GM21390 (cell line): Measurements from ENCODE around the gene CCR7.
A peak's percentile ranks its signal among the peaks of the same experiment; 100 is the strongest.
"Not testable (repeated sequence)": the region's sequence is repeated elsewhere in the genome, so short reads cannot be mapped to it uniquely, and the experiment has no call there.

Source experiments
- ATAC-seq: cut with Tn5 transposase; IDR thresholded peaks from one replicate; pipeline ENCODE4 v1.9.1; 2021; ENCODE audit not compliant: unreplicated experiment

The CCR7 gene

DNA sequence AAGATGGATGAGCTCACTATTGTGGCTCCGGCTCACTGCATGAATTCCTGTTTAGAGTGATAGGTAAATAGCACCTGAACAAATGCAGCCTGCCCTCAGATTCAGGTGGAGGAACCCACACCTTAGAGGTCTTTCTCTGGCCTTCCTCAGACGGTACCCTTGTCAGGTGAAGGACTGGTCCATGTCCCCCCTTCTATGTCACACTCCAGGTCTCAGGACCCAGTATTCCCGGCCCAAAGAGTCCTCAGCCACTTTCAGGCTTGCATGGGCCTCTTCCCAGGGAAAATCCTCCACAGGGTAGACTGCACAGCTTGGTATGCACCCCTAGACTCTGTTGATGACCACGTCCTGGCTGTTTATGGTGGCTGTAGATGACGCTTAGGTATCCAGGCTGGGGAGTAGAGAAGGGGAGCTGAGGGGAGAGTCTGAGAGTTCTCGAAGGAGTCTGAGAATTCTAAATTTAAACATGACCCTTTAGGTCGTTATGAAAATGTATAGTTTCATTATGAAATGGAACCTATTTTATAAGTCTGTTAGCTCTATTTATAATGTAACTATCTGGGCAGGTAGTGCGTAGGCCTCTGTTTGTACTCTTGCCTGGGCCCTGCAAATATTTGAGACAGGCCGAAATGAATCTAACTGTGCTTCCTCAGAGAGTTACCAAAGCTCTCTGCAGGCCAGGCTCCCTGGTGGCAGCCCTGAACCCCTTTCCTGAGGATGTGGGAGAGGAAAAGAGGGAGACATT lies 32.5 kb upstream of the CCR7 start:
- ATAC-seq, result no peak

DNA sequence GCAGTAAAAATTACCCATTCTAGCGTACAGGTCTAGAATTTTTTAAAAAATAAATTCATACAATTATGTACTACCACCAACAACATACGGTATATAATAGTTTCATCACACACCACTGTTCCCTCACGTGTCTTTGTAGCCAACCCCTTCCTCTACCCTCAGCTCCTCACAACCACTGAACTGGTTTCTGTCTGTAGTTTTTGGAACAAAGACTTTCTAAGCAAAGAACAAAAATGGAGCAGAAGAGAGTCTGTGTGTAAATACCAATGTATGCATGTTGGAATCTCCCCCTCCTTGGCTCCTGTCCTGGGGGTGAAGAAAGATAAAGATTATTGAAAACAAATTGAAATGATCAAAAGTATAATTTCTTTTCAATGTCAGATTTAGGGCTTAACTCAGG lies 31.9 kb upstream of the CCR7 start:
- no peak for ATAC-seq

DNA sequence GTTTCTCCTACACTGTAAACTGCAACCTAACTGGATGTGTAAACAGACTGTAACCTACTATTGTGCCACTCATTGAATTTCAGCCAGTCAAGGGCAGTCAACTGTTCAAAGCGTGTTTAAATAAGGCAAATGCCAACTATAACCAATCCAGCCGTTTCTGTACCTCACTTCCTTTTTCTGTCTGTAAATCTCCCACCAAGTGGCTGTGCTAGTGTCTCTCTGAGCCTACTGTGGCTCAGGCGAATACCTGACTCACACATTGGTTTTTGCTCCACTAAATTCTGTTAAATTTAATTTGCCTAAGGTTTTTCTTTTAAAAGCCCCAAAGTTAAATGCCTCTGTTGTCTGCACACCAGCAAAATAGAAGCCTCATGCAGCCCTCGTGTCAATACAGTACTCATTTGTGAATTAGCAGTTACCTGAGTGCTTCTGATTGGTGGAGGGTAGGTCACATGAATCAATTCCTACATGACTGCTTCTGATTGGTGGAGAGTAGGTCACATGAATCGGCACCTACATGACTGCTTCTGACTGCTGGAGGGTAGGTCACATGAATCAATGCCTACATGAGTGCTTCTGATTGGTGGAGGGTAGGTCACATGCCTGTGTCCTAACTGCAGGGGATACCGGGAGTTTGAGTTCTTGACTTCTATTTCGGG lies 31.1 kb upstream of the CCR7 start:
- ATAC-seq, result no peak

DNA sequence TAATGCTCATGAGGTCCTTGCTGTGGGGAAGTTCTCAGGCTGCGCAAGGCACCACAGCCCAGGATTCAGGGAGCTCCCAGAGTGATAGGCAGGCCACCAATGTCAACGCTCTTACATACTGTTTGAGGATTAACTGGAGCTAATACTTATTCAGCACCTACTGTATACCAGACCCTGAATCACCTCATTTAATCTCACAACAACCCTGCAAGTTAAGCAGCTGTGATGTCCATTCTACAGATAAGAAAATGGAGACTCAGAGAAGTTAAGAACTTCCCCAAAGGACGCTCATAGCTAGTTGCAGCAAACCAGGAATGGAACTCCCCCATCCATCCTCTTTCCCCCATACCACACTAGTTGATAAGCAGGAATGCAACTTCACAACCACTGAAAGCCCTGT lies 25.5 kb upstream of the CCR7 start:
- ATAC-seq, result no peak

DNA sequence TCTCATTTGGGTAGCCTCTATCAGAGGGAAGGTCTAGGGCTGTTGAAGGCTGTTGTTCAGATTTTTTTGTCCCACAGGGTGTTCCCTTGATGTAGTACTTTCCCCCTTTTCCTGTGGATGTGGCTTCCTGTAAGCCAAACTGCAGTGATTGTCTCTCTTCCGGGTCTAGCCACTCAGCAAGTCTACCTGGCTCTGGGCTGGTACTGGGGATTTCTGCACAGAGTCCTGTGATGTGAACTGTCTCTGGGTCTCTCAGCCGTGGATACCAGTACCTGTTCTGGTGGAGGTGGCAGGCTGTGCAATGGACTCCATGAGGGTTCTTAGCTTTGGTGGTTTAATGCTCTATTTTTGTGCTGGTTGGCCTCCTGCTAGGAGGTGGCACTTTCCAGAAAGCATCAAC lies 23.3 kb upstream of the CCR7 start:
- ATAC-seq, result no peak

DNA sequence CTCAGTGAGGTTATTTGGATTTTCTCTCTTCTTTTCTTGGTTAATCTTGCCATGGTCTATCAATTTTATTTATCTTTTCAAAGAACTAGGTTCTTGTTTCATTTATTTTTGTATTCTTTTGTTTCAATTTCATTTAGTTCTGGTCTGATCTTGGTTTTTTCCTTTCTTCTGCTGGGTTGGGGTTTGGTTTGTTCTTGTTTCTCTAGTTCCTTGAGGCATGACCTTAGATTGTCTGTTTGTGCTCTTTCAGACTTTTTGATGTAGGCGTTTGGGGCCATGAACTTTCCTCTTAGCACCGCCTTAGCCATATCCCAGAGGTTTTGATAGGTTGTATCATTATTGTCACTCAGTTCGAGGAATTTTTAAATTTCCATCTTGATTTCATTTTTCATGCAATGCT lies 21.0 kb upstream of the CCR7 start:
- not testable (repeated sequence) for ATAC-seq

DNA sequence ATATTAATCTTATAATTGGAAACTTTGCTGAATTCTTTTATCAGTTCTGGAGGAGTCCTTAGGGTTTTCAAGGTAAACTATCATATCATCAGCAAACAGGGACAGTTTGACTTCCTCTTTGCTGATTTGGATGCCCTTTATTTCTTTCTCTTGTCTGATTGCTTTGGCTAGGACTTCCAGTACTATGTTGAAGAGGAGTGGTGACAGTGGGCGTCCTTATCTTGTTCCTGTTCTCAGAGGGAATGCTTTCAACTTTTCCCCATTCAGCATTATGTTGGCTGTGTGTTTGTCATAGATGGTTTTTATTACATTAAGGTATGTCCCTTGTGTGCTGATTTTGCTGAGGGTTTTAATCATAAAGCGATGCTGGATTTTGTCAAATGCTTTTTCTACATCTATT lies 19.7 kb upstream of the CCR7 start:
- ATAC-seq, result not testable (repeated sequence)

DNA sequence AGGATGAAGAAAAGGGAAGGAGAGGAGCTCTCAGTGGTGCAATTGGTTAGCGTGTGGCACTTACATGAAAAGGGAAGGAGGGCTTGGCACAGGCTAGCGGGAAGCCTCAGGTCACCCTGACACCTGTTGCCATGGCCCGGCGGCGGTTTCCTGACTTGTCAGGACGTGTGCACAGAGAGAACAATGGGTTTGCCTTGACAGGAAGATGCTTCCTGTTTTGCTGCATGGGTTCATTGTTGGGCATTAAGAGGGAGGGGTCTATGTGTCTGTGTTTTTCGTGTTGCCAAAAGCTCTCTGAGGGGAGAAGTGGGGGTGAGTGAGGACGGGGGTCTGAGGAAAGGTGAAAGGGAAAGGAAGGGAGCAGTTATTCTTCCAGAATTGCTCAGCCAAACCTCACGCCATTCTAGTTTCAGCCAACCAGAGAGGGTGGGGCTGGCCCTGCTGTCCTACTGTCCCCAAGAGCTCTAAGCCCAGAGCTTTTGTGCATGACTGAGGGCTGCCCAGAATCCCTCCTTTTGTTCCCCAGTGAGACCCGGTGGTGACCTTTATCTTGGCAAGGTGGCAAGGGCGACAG lies 17.1 kb upstream of the CCR7 start:
- peak; percentile 83 for ATAC-seq

DNA sequence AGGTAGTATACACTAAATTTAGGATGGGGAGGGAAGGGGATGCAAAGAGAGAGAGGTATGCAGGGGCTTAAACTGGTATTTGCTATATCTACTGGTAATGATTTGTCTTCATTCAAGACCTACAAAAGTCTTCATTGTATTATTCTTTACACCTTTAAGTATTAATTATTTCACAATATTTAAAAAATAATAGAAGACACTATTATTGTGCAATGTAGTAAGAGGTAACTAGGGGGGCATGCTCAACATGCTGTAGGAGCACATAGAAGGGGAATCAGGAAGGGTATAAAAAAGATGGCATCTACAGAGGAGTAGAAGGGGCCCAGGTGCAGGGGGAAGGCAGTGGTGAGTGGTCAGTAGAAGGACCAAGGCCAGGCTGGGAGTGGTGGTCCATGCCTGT lies 14.9 kb upstream of the CCR7 start:
- ATAC-seq, result no peak

DNA sequence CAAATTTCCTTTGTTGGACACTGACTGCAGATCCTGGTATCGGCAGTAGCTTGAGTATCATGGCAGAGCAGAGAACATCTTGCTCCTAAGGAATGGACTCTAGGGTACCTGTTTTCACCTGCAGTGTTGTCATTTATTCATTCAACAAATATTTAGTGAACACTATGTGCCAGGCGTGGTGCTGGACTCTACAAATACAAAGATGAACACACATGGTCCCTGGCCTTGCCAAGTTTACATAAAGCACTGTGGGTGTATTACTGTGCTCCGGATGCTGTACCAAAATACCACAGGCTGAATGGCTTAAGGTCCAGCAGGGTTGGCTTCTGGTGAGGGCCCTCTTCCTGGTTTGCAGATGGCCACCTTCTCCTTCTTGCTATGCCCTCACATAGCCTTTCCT lies 14.2 kb upstream of the CCR7 start:
- ATAC-seq, result no peak

DNA sequence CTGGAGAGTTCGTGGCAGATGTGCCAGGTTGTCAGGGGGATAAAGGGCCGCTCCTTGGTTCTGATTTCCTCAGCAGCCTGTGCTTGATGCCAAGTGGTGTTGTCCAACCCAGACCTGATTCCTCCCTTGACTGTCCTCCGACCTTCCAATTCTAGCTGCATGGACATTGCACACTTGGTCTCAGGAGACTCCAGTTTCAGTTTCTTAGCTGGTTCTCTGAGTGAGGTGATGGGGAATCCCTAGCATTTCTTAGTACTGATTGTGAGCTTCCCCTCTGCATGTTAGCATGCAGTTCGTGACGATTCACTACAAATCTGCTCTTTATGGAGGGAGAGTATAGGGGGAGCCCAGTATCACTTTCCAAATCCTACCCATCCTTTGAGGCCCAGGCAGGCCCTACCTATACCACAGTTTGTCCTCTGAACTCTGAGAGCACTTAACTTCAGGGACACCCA lies 12.4 kb upstream of the CCR7 start:
- ATAC-seq, result peak; percentile 56

DNA sequence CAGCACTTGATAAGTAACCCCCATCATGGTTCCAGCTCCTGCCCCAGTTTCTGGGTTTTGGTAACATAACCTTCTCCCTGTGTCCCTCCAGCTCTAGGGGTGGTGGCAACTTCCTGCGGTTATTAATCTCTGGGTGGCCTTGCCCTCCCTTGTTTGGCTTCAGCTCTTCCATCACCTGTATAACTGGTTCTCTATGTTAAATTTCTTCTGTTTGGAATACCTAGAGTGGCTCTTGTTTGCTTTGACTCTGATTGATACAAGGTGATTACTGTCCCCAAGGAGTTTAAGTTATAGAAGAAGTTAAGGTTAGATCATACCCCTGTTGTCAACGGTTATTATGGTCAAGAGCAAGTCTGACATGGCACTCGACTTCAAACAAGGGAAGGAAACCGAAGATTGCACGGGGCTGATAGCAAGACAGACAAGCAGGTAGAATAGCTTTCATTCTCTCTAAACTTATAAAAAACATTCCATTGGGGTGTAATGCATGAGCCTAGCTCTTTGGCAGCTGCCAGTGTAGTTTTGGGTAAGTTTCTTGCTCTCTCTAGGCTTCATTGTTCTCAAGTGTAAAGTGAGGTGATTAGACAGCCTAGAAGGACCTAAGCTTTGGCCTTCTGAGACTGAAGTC lies 11.0 kb upstream of the CCR7 start:
- ATAC-seq, result no peak

DNA sequence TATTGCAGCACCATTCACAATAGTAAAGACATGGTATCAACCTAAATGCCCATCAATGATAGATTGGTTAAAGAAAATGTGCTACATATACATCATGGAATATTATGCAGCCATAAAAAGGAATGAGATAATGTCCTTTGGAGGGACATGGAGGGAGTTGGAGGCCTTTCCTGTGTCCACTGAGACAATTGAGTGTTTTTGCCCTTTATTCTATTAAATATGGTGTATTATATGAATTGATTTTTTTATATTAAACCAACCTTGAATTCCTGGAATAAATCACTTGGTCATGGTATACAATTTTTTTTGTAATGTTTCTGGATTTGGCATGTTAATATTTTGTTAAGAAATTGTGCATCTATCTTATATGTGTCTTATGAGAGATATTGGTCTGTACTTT lies 9.0 kb upstream of the CCR7 start:
- no peak for ATAC-seq

DNA sequence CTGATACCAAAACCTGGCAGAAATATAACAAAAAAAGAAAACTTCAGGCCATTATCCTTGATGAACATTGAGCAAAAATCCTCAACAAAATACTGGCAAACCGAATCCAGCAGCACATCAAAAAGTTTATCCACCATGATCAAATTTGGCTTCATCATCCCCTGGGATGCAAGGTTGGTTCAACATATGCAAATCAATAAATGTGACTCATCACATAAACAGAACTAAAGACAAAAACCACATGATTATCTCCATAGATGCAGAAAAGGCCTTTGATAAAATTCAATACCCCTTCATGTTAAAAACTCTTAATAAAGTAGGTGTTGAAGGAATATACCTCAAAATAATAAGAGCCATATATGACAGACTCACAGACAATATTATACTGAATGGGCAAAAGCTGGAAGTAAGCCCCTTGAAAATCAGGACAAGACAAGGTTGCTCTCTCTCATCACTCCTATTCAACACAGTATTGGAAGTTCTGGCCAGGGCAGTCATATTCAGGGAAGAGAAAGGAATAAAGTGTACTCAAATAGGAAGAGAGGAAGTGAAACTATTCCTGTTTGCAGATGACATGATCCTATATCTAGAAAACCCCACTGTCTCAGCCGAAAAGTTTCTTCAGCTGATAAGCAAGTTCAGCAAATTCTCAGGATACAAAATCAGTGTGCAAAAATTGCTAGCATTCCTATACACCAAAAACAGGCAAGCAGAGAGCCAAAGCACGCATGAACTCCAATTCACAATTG lies 7.1 kb upstream of the CCR7 start:
- ATAC-seq, result not testable (repeated sequence)

DNA sequence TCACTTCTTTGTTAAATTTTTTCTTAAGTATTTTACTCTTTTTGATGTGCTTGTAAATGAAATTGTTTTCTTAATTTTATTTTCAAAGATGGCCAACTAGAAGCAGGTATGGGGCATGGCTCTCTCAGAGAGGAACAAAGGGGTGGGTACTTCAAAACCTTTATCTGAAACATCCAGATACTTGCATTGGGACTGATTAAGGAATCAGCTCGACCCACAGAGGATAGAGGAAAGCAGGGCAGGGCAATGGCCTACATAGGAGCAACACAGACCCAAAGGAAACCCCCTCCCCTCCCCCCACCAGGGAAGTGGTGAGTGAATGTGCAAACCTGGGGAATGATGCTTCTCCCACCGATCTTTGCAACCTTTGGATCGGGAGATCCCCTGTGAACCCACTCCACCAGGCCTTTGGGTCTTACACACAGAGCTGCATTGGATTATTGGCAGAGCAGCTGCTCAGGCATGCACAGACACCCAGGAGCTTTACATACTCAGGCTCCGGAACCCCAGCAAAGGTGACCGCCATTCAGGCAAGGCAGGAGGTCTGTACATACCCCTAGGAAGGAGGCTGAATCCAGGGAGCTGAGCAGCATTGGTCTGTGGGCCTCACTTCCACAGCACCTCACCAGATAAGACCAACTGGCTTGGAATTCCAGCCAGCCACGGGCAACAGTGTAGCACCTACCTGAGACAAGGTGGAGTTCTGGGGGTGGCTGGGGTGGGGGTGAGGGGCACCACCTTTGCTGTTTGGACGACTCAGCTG lies 3.0 kb upstream of the CCR7 start:
- ATAC-seq, result no peak

DNA sequence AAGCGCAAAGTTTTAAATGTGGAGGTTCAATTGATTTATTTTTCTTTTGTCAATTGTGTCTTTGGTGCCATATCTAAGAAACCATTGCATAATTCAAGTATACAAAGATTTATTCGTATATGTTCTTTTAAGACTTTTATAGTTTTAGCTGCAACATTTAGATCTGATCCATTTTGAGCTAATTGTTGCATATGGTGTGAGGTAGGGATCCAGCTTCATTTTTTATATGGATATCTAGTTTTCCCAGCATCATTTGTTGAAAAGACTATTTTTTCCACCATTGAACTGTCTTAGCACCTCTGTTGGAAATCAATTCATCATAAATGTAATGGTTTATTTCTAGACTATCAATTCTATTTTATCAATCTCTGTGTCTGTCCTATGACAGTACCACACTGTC lies 2.1 kb upstream of the CCR7 start:
- no peak for ATAC-seq

DNA sequence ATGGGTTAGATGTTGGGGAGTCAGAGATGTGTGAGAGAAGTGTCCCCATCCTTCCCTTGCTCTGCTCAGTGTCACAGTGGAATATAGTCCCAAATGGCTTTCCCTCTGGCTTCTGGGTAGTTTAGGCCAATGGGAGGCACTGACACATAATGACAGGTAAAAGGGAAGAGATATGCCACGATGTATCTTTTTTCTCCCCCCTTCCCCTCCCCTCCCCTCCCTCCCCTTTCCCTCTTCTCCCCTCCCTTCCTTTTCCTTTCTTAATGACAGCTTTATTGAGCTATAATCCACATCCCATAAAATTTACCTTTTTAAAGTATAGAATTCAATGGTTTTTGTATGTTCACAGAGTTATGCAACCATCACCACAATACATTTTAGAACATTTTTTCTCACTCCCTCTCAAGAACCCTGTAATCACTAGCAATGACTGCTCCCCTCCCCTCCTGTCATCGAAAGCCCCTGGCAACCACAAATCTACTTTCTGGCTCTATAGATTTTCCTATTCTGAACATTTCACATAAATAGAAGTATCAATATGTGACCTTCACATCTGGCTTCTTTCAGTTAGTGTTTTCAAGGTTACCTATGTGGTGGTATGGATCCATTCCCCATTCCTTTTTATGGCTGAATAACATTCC lies 617 bp upstream of the CCR7 start:
- ATAC-seq, result no peak

DNA sequence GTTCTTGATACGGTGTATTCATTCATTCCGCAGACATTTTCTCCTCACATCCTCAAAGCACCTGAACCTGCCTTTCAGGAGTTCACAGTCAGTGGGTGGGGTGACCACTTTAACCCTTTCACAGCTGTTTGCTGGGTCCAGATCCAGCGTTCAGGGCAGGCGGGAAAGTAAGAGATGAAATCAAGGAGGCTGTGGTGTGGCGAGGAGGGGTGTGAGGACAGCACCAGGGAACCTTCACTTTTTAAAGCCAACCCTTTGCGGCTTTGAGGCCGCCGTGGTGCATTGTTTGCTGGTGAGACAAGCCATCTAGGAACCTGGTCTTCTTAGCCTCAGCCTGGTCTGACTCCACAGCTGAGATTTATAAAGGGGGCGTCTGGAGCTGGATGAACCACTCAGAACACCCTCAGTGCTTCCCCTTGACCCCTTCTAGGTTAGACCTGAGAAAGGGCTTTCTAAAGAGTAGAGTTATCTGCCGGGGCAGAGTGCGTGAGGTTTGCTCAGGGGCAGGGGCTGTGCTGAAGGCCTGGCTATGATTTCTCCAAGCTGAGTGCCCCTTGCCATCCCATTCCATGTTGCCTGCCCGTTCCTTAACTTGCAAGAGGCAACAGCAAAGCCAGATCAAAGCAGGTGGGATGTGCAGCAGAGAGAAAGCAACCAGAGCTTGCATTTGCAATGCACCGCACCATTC lies 933 bp downstream of the CCR7 start:
- no peak for ATAC-seq

DNA sequence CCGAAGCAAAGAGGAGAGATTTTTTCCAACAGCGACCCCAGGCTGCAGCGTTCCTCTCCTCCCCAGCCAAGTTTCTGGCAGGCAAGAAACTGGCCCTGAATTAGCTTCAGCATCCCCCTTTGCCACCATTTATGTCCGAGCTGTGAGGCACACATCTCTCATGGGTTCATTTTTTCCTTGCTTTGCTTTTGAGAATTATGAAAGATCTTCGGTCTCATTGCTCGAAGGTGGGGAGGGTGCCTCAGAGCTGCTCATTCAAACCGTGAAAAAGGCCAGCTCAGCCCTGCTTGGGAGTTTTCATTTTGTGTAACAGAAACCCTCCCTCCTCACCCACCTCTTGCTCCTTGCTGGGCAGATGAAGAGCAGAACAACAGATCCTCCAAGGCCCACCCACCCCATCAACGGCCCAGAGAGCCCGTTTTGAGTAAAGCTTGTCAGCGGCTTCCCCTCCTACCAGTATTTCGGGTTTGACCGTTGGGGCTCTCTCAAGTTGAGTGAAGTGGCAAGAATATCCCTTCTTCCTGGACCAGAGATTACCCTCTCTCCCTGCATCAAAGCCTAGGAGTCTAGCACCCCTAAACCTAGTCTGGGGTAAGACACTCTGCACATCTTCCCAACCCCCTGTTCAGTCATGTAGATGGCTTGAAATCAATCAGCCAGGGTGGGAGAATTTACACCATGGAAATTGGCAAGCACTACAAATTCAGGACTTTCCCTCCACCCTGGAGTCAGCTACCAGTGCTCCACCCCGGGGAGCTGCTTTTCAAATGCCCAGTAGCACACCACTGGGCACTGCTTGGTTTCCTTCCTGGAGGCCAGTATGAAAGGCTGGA lies 1.8 kb downstream of the CCR7 start:
- no peak for ATAC-seq
